ENCODE data around the gene SPATA21.
A peak's percentile ranks its signal among the peaks of the same experiment; 100 is the strongest.

Gene SPATA21

GRCh38 chr1:16440470-16441281 lies 3.5 kb upstream of the SPATA21 start, which contains the start of gene NECAP2:
TSS of gene NECAP2 (plus strand) at chr1:16440724. CDS start at chr1:16440762, 38 bp downstream.
- Histone ChIP-seq H2AFZ (peak within 1 kb of the TSS; percentile 87), H3K9ac (no peak within 1 kb of the TSS), H3K4me1 (no peaks in the 10 kb centered on the region), H3K4me2 (ENCODE audit: low read length) (peak within 1 kb of the TSS; percentile 86), H3K79me2 (peaks cover 6% of the 10 kb centered on the region), H3K9me3 (ENCODE audit: control insufficient read depth, low read length) (no peaks in the 10 kb centered on the region), H3K27me3 (ENCODE audit: control insufficient read depth, insufficient read depth, low read length) (no peaks in the 10 kb centered on the region), H3K4me3 (ENCODE audit: low read depth, low read length) (peak within 1 kb of the TSS; percentile 92), H3K36me3 (ENCODE audit: control insufficient read depth, insufficient read depth, low read length) (no peaks in the 10 kb centered on the region), H3K27ac (peak within 1 kb of the TSS; percentile 65)
- TF ChIP-seq, protein P1, sequence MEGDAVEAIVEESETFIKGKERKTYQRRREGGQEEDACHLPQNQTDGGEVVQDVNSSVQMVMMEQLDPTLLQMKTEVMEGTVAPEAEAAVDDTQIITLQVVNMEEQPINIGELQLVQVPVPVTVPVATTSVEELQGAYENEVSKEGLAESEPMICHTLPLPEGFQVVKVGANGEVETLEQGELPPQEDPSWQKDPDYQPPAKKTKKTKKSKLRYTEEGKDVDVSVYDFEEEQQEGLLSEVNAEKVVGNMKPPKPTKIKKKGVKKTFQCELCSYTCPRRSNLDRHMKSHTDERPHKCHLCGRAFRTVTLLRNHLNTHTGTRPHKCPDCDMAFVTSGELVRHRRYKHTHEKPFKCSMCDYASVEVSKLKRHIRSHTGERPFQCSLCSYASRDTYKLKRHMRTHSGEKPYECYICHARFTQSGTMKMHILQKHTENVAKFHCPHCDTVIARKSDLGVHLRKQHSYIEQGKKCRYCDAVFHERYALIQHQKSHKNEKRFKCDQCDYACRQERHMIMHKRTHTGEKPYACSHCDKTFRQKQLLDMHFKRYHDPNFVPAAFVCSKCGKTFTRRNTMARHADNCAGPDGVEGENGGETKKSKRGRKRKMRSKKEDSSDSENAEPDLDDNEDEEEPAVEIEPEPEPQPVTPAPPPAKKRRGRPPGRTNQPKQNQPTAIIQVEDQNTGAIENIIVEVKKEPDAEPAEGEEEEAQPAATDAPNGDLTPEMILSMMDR (IDR thresholded peaks at IDR 0.05), result peak; percentile 83

GRCh38 chr1:16440131-16440469 lies 2.9 kb upstream of the SPATA21 start:
- Histone ChIP-seq H3K4me3 (ENCODE audit: low read depth, low read length) (peak overlapping the region; percentile 92), H3K27me3 (ENCODE audit: control insufficient read depth, insufficient read depth, low read length) (no peaks in the 10 kb centered on the region), H3K9me3 (ENCODE audit: control insufficient read depth, low read length) (no peaks in the 10 kb centered on the region), H3K4me1 (no peaks in the 10 kb centered on the region), H3K79me2 (peaks cover 6% of the 10 kb centered on the region), H3K27ac (peak overlapping the region; percentile 65), H2AFZ (peak overlapping the region; percentile 87), H3K36me3 (ENCODE audit: control insufficient read depth, insufficient read depth, low read length) (no peaks in the 10 kb centered on the region), H3K4me2 (ENCODE audit: low read length) (peak overlapping the region; percentile 86), H3K9ac (no peak overlapping the region)
- TF ChIP-seq, protein P1 (IDR thresholded peaks at IDR 0.05), result no peak

DNA sequence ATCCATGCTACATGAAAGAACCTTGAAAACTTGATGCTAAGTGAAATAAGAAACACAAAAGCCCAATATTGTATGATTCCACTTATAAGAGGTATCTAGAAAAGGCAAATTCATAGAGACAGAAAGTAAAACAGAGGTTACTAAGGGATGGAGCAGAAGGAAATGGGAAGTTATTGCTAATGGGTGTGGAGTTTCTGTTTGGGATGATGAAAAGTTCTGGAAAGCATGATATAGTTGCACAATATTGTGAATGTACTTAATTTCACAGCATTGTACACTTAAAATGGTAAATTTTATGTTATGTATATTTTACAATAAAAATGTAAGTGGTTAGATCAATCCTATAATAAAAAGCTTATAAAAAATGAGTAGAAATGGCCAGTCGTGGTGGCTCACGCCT lies 1.7 kb upstream of the SPATA21 start:
- Histone ChIP-seq H2AFZ (no peak overlapping the region), H3K36me3 (ENCODE audit: control insufficient read depth, insufficient read depth, low read length) (no peaks in the 10 kb centered on the region), H3K4me1 (no peaks in the 10 kb centered on the region), H3K9ac (no peak overlapping the region), H3K4me3 (ENCODE audit: low read depth, low read length) (no peak overlapping the region), H3K79me2 (peaks cover 6% of the 10 kb centered on the region), H3K4me2 (ENCODE audit: low read length) (no peak overlapping the region), H3K27ac (no peak overlapping the region), H3K27me3 (ENCODE audit: control insufficient read depth, insufficient read depth, low read length) (no peaks in the 10 kb centered on the region), H3K9me3 (ENCODE audit: control insufficient read depth, low read length) (no peaks in the 10 kb centered on the region)
- TF ChIP-seq, protein P1 (IDR thresholded peaks at IDR 0.05), result no peak

DNA sequence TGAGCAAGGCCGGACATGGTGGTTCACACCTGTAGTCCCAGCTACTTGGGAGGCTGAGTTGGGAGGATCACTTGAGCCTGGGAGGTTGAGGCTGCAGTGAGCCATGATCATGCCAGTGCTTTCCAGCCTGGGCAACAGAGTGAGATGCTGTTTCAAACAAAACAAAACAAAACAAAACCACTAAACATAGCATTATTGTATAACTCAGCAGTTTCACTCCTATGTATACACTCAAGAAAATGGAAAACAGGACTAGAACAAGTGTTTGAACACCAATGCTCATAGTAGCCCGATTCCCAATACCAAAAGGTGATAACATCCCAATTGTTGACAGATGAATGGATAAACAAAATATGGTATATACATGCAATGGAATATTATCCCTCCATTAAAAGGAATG lies 1.3 kb upstream of the SPATA21 start:
- H3K4me1 ChIP-seq, result no peaks in the 10 kb centered on the region
- no peak overlapping the region for H3K4me3 ChIP-seq (ENCODE audit: low read depth, low read length)
- no peak overlapping the region for H2AFZ ChIP-seq
- no peak overlapping the region for H3K4me2 ChIP-seq (ENCODE audit: low read length)
- H3K27ac ChIP-seq, result no peak overlapping the region
- H3K9ac ChIP-seq, result no peak overlapping the region
- H3K27me3 ChIP-seq (ENCODE audit: control insufficient read depth, insufficient read depth, low read length), result no peaks in the 10 kb centered on the region
- H3K36me3 ChIP-seq (ENCODE audit: control insufficient read depth, insufficient read depth, low read length), result no peaks in the 10 kb centered on the region
- no peaks in the 10 kb centered on the region for H3K9me3 ChIP-seq (ENCODE audit: control insufficient read depth, low read length)
- TF ChIP-seq, protein P1 (IDR thresholded peaks at IDR 0.05), result no peak
- peaks cover 6% of the 10 kb centered on the region for H3K79me2 ChIP-seq

DNA sequence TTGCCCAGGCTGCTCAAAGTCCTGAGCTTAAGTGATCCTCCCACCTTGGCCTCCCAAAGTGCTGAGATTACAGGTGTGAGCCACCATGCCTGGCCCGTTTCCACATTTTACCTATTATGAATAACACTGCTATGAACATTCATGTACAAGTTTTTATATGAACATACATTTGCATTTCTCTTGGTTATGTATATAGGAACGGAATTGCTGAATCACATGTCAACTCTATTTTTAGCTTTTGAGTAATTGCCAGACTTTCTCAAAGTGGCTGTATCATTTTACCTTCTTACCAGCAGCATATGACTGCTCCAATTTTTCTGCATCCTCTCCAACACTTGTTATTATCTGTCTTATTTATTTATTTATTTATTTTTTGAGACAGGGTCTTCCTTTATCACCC lies 2.7 kb downstream of the SPATA21 start:
- Histone ChIP-seq H3K4me1 (no peaks in the 10 kb centered on the region), H2AFZ (no peak overlapping the region), H3K79me2 (no peaks in the 10 kb centered on the region), H3K27me3 (ENCODE audit: control insufficient read depth, insufficient read depth, low read length) (no peaks in the 10 kb centered on the region), H3K36me3 (ENCODE audit: control insufficient read depth, insufficient read depth, low read length) (no peaks in the 10 kb centered on the region), H3K4me2 (ENCODE audit: low read length) (no peak overlapping the region), H3K27ac (no peak overlapping the region), H3K9me3 (ENCODE audit: control insufficient read depth, low read length) (no peaks in the 10 kb centered on the region), H3K9ac (no peak overlapping the region), H3K4me3 (ENCODE audit: low read depth, low read length) (no peak overlapping the region)
- TF ChIP-seq, protein P1 (IDR thresholded peaks at IDR 0.05), result no peak

All from parathyroid adenoma (tissue), 2 donors.